Stomach (tissue), 9 donors: ENCODE results near the gene FLT1. TPM values are rescaled to one million over a fixed set of nuclear protein-coding genes. Genes with fewer than 3 reads are reported as not detected.

ENCODE experiments used
- DNase-seq, 2 donors: peaks; one replicate each; pipeline versions ENCODE4 v3.0.0 to v3.0.0-alpha.2; 2013 to 2019
- H3K27ac ChIP-seq, 5 donors: fragments of 200-600 bp in 4 of 5; sonication (generic) in 4 of 5; one replicate each; pipeline ENCODE4 v1.5.1; 2013 to 2019; ENCODE audit warnings: mild to moderate bottlenecking in 1 of 5, moderate library complexity in 1 of 5
- H3K27me3 ChIP-seq, 3 donors: fragments of 200-600 bp; sonication (generic); one replicate each; pipeline ENCODE4 v1.5.1; 2017 to 2019; ENCODE audit warnings: mixed run types in 1 of 3
- H3K36me3 ChIP-seq, 4 donors: fragments of 200-600 bp; sonication (generic); 1 replicate in 3 of 4; 2 replicates in 1 of 4; pipeline ENCODE4 v1.5.1; 2016 to 2019
- H3K4me1 ChIP-seq, 4 donors: fragments of 200-600 bp; sonication (generic); one replicate each; pipeline ENCODE4 v1.5.1; 2016 to 2019
- H3K4me3 ChIP-seq, 4 donors: fragments of 200-600 bp; sonication (generic) in 3 of 4; one replicate each; pipeline ENCODE4 v1.5.1; 2016 to 2019; ENCODE audit warnings: mild to moderate bottlenecking in 1 of 4
- H3K9me3 ChIP-seq, 4 donors: fragments of 200-600 bp; sonication (generic); one replicate each; pipeline ENCODE4 v1.5.1; 2016 to 2019
- EP300 ChIP-seq: sonication (generic); formaldehyde crosslinking; IDR thresholded peaks from one replicate; pipeline ENCODE4 v1.6.1; 2017; ENCODE audit warnings: antibody characterized with exemption
- POLR2A ChIP-seq, 4 donors: fragments of 450-650 bp; IDR thresholded peaks; one replicate each; pipeline ENCODE4 v1.6.1; 2016; ENCODE audit warnings: antibody characterized with exemption in 4 of 4, control low read depth in 2 of 4, mild to moderate bottlenecking in 1 of 4, moderate library complexity in 1 of 4
- POLR2AphosphoS5 ChIP-seq, 3 donors: sonication (generic); formaldehyde crosslinking; IDR thresholded peaks; one replicate each; pipeline ENCODE4 v1.6.1; 2016; ENCODE audit warnings: antibody characterized with exemption in 3 of 3
- WGBS, 5 donors: extraction: QIAGEN DNeasy Blood & Tissue Kit in 3 of 5; methylation state at CpG; one replicate each; pipeline versions ENCODE4 v1.1.5 to v1.1.7; 2013 to 2018; 5-methylcytosine and 5-hydroxymethylcytosine counted together
- intact Hi-C: fragments of 100-400 bp; cut with DNase I; formaldehyde crosslinking; loops from one replicate; pipeline ENCODE4 v1.15.1; 2023; ENCODE audit warnings: low total_unique reads
- polyA plus RNA-seq, 3 donors: library from polyadenylated mRNA; stranded (reverse); fragments of 200-250 nt; gene quantifications; one replicate each; pipeline ENCODE4 v1.2.3, GENCODE V29; 2013
- total RNA-seq, 5 donors: library from RNA; depleted of rRNA; stranded (reverse); fragments of >200 nt; gene quantifications; one replicate each; pipeline versions ENCODE4 v1.1.0 to v1.2.3, GENCODE V29; 2014 to 2016
- TF ChIP-seq, protein P1 (sequence below), 7 experiments: fragments of 450-650 bp in 4 of 7; fragments of 200-600 bp in 3 of 7; sonication (generic) in 3 of 7; IDR thresholded peaks; one replicate each; pipeline ENCODE4 v1.5.1; 2016 to 2019; ENCODE audit warnings: antibody characterized with exemption in 7 of 7, control low read depth in 2 of 7, mild to moderate bottlenecking in 1 of 7
- donor health status: healthy with polysubstance abuse.
- donor health status: Bipolar disorder and iron deficiency.
- donor health status: healthy.

FLT1 gene
- total and polyA plus RNA-seq, 8 donors: 1.00 to 41.9 (median 3.6) TPM; not detected in 1

DNA sequence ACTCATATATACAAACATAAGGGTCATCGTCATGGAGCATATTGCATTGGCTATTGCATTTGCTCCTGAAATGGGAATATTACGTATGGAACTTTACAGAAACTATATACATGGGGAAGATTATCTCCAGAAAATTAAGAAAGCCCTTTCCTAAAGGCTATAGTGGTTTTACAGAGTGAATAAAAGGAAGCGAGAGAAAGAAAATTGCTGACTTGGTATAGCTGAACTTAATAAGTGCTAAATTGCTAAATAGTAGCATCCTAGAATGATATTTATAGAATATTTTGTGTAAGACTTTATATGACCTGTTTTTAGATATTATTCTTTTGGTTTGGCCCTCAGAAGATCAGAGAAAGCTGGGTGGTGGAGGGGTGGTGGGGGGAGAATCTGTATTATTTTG is 114.6 kb downstream of the FLT1 start:
- intact Hi-C loops: no loop called here
- TF ChIP-seq POLR2AphosphoS5 (IDR thresholded peaks at IDR 0.05) (no peak), POLR2A (IDR thresholded peaks at IDR 0.05) (no peak)
- TF ChIP-seq, protein P1, sequence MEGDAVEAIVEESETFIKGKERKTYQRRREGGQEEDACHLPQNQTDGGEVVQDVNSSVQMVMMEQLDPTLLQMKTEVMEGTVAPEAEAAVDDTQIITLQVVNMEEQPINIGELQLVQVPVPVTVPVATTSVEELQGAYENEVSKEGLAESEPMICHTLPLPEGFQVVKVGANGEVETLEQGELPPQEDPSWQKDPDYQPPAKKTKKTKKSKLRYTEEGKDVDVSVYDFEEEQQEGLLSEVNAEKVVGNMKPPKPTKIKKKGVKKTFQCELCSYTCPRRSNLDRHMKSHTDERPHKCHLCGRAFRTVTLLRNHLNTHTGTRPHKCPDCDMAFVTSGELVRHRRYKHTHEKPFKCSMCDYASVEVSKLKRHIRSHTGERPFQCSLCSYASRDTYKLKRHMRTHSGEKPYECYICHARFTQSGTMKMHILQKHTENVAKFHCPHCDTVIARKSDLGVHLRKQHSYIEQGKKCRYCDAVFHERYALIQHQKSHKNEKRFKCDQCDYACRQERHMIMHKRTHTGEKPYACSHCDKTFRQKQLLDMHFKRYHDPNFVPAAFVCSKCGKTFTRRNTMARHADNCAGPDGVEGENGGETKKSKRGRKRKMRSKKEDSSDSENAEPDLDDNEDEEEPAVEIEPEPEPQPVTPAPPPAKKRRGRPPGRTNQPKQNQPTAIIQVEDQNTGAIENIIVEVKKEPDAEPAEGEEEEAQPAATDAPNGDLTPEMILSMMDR (IDR thresholded peaks at IDR 0.05): no peak
- Histone ChIP-seq H3K9me3 (no peaks in the 10 kb centered on the region), H3K4me1 (no peaks in the 10 kb centered on the region), H3K4me3 (no peak overlapping the region), H3K36me3 (no peaks in the 10 kb centered on the region), H3K27ac (no peak overlapping the region), H3K27me3 (peaks cover 0 to 13% (median 0%) of the 10 kb centered on the region in 3 donors)
- DNase-seq: no peak
- 90 to 93% (median 91%) methylated on average over 3 of the region's 3 CpGs for WGBS, 5 donors

DNA sequence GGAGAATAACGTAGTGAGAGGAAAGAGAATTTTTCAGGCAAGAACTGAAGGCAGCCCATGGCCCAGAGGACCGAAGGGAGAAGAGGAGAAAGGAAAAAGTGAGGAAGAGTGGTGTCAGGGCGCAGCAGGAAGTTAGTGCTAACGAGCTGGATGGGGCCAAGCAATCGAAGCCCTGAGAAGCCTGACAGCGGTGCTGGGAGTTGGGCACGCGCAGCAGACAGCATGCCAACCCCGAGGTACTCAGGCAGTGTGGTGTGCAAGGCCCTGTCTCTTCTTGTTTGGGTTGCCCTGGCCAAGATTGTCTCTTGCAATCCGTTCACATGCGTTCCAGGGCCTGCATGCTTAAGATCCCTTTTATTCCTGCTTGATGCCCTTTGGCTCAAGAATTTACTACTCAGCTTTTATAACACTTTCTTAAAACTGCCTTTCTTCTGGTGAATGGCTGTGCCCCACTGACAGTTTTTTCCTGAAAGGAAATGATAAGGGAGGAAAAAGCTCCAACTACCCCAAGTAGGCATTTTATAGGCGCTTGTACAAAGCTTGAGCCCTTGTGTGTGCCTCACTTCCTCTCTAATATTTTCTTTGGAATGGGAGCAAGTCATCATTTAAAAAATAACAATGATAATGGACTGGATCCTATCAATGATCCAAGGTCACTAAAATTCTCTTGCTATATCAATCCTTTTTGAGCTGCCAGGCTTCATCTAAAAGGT is 115.4 kb downstream of the FLT1 start:
- no peak for DNase-seq
- H3K9me3 ChIP-seq: no peaks in the 10 kb centered on the region
- 70 to 85% (median 78%) methylated on average over 12 of the region's 12 CpGs for WGBS, 5 donors
- H3K4me1 ChIP-seq: no peaks in the 10 kb centered on the region
- no peak overlapping the region for H3K4me3 ChIP-seq
- no peaks in the 10 kb centered on the region for H3K36me3 ChIP-seq
- H3K27ac ChIP-seq: no peak overlapping the region
- H3K27me3 ChIP-seq: peaks cover 0 to 13% (median 0%) of the 10 kb centered on the region in 3 donors
- TF ChIP-seq EP300: no peak
- no peak for TF ChIP-seq POLR2A (IDR thresholded peaks at IDR 0.05)
- TF ChIP-seq POLR2AphosphoS5 (IDR thresholded peaks at IDR 0.05): no peak
- TF ChIP-seq, protein P1 (IDR thresholded peaks at IDR 0.05): no peak
- intact Hi-C loops: no loop called here

DNA sequence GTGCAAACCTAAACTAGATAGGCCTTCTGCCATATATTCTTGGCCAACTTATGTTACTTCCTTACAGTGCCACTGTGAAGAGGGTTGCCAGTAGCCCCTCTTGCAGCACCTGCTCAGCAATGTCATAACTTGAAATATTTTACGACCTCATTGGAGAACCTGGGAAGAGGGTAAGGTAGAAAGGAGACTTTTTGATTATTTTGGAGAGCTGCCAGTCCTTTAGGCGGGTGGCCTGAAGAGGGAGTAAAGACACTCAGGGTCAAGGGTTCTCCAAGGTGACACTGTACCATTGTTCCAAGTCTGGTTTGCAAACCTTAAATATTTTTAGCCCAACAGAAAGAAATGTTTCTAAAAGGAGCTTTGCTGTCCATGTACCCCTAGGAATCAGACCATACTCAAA is 118.3 kb downstream of the FLT1 start:
- WGBS, 5 donors: 27 to 64% (median 37%) methylated on average over 2 of the region's 2 CpGs
- DNase-seq: no peak
- no peak for TF ChIP-seq POLR2A (IDR thresholded peaks at IDR 0.05)
- TF ChIP-seq, protein P1 (IDR thresholded peaks at IDR 0.05): no peak
- no peak for TF ChIP-seq EP300
- no peak for TF ChIP-seq POLR2AphosphoS5 (IDR thresholded peaks at IDR 0.05)
- Histone ChIP-seq H3K27ac (no peak overlapping the region), H3K9me3 (no peaks in the 10 kb centered on the region), H3K4me3 (no peak overlapping the region), H3K4me1 (no peaks in the 10 kb centered on the region), H3K27me3 (peaks cover 0 to 7% (median 0%) of the 10 kb centered on the region in 3 donors), H3K36me3 (no peaks in the 10 kb centered on the region)
- intact Hi-C loops: no loop called here

DNA sequence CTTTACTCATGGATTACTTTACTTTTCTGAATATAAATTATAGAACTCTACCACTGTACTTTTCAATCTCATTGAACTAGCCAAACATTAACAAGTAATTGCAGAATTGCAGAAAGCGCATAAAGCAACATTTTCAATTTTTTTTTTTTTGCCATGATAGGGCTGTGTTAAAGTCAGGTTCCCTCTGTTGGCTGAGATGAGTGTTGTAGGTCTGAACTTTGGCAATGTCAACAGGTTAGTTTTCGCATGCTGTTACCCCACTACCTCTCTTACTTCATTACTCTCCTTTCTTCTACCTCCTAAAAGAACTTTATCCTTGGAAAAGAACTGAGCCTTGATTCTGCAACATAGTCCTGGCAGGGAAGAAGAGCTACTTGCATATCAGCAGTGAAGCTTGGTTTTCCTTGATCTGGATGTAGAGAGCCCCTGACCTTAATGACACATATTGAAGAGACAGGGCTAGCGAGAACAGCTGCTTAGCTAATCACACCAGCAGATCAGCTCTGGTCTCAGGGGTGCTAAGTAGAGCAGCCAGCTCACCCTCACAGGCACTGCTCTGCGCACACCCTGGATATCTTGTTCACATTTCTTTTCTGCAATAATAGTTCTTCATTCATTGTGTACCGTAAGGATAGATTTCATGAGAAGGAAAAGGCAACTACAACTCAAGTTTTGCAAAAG is 119.5 kb downstream of the FLT1 start:
- 65 to 82% (median 71%) methylated on average over 5 of the region's 5 CpGs for WGBS, 5 donors
- H3K27me3 ChIP-seq: peaks cover 0 to 7% (median 0%) of the 10 kb centered on the region in 3 donors
- no peaks in the 10 kb centered on the region for H3K4me1 ChIP-seq
- no peak overlapping the region for H3K4me3 ChIP-seq
- H3K9me3 ChIP-seq: no peaks in the 10 kb centered on the region
- H3K36me3 ChIP-seq: no peaks in the 10 kb centered on the region
- no peak for DNase-seq
- TF ChIP-seq, protein P1 (IDR thresholded peaks at IDR 0.05): no peak
- TF ChIP-seq EP300 (no peak), POLR2A (IDR thresholded peaks at IDR 0.05) (no peak), POLR2AphosphoS5 (IDR thresholded peaks at IDR 0.05) (no peak)
- intact Hi-C loops: no loop called here
- H3K27ac ChIP-seq: no peak overlapping the region
